RWPE2 (cell line): Measurements from ENCODE around the gene IRF8.

Experiments
- ATAC-seq: fragments of 200-7000 bp; cut with Tn5 transposase; 3 replicates; pipeline ENCODE4 v1.9.1; 2021; ENCODE audit warnings: low read depth
- DNase-seq: peaks from one replicate; pipeline ENCODE4 v3.0.0-alpha.2; 2020; ENCODE audit warnings: low spot score
- H3K27ac ChIP-seq: fragments of 450-650 bp; 2 replicates; pipeline ENCODE4 v1.5.1; 2017; ENCODE audit warnings: mild to moderate bottlenecking; ENCODE audit not compliant: poor library complexity, severe bottlenecking
- H3K27me3 ChIP-seq: fragments of 250-450 bp; sonication (Bioruptor Pico); 2 replicates; pipeline ENCODE4 v1.5.1; 2021; ENCODE audit warnings: mild to moderate bottlenecking, moderate library complexity; ENCODE audit not compliant: insufficient read depth, poor library complexity, severe bottlenecking
- H3K36me3 ChIP-seq: fragments of 250-450 bp; sonication (Bioruptor Pico); 2 replicates; pipeline ENCODE4 v1.5.1; 2020; ENCODE audit warnings: low read depth, mild to moderate bottlenecking, moderate library complexity
- H3K4me1 ChIP-seq: fragments of 250-450 bp; sonication (Bioruptor Pico); 2 replicates; pipeline ENCODE4 v1.5.1; 2021; ENCODE audit warnings: mild to moderate bottlenecking, moderate library complexity; ENCODE audit not compliant: insufficient read depth, poor library complexity, severe bottlenecking
- H3K4me3 ChIP-seq: fragments of 250-450 bp; sonication (Bioruptor Pico); 2 replicates; pipeline ENCODE4 v1.5.1; 2021; ENCODE audit warnings: mild to moderate bottlenecking, moderate library complexity; ENCODE audit not compliant: severe bottlenecking
- H3K9me3 ChIP-seq: fragments of 250-450 bp; sonication (Bioruptor Pico); 2 replicates; pipeline ENCODE4 v1.5.1; 2021; ENCODE audit warnings: mild to moderate bottlenecking, moderate library complexity; ENCODE audit not compliant: severe bottlenecking
- TF ChIP-seq, protein P1 (sequence below): fragments of 450-650 bp; IDR thresholded peaks from one replicate; pipeline ENCODE4 v1.5.1; 2017; ENCODE audit warnings: mild to moderate bottlenecking, moderate library complexity; ENCODE audit not compliant: poor library complexity, severe bottlenecking

Gene IRF8

DNA sequence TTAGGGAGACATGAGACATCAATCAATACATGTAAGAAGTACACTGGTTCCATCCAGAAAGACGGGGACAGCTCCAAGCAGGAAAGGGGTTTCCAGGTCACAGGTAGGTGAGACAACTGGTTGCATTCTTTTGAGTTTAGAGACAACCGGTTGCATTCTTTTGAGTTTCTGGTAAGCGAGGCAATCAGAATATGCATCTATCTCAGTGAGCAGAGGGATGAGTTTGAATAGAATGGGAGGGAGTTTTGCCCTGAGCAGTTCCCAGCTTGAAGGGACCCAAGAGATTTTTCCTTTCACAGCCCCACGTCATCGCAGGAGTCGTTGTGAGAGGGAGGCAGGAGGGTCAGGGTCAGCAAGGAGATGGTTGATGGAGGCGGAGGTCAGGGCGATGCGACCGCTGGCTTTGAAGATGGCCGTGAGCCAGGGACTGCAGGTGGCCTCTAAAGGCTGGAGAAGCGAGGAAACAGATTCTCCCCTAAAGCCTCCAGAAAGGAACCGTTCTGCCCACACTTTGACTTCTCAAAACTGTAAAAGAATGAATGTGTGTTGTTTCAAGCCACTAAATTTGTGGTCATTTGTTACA, 36.5 kb downstream of the IRF8 start:
- ATAC-seq: no peak
- Histone ChIP-seq H3K27me3 (peaks cover 24% of the 10 kb centered on the region), H3K36me3 (no peaks in the 10 kb centered on the region), H3K9me3 (no peaks in the 10 kb centered on the region), H3K27ac (no peak overlapping the region), H3K4me1 (no peaks in the 10 kb centered on the region), H3K4me3 (no peak overlapping the region)
- DNase-seq: no peak
- TF ChIP-seq, protein P1, sequence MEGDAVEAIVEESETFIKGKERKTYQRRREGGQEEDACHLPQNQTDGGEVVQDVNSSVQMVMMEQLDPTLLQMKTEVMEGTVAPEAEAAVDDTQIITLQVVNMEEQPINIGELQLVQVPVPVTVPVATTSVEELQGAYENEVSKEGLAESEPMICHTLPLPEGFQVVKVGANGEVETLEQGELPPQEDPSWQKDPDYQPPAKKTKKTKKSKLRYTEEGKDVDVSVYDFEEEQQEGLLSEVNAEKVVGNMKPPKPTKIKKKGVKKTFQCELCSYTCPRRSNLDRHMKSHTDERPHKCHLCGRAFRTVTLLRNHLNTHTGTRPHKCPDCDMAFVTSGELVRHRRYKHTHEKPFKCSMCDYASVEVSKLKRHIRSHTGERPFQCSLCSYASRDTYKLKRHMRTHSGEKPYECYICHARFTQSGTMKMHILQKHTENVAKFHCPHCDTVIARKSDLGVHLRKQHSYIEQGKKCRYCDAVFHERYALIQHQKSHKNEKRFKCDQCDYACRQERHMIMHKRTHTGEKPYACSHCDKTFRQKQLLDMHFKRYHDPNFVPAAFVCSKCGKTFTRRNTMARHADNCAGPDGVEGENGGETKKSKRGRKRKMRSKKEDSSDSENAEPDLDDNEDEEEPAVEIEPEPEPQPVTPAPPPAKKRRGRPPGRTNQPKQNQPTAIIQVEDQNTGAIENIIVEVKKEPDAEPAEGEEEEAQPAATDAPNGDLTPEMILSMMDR: no peak

DNA sequence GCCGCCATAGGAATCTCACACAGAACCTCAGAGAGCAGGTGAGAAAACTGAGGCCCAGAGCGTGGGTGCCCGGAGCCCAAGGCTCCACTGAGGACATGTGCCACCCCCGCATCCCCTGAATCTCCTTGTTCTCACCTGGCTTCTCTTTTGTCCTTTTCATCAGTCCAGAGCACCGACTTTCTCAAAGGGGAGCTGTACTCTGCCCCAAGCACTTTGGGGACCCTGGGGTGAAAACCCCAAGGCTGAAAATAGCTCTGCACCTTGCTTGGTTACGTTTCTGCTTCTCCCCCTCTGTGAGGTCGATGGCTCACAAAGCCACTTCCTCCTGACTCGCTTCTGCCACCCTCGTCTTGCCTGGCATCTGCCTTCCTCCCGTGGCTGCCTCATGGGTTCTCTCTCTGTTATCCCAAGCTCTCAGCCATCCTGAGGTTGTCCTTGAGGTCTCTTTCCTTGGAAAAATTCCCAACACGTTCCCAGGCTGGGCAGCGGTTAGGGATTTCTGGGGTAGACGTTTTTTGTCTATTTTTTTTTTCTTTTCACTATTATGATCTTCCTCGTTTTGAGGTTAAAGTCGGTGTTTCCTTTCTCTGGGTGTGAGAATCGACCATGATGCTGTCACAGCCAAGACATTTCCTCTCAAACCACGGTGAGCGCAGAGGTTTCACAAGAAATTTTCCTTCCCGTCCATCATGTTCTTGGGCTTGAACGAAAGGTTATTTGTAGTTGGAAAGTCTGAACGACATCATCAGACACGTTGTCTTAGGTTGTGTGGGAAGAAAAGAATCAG, 37.2 kb downstream of the IRF8 start:
- Histone ChIP-seq H3K9me3 (no peaks in the 10 kb centered on the region), H3K27ac (no peak overlapping the region), H3K4me3 (no peak overlapping the region), H3K4me1 (no peaks in the 10 kb centered on the region), H3K27me3 (peaks cover 25% of the 10 kb centered on the region), H3K36me3 (no peaks in the 10 kb centered on the region)
- DNase-seq: no peak
- ATAC-seq: no peak
- TF ChIP-seq, protein P1: no peak

DNA sequence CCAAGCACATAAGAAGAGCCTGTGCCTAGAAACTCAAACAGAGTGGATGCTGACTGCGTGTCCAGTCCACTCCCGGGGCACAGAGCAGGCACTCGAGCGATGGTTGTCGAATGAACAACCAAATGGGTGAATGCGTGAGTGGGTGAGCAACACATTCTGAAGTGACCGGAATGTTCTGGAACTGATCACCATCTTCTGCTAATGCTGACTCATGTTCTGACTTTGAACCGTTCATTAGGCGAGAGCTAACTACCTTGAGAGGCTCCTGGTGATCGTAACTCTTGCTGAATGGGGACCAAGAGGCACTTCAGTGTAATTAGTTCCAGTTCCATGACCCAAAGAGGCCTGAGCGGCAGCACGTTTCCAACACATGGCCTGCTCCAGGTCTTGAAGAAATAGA, 37.9 kb downstream of the IRF8 start:
- H3K36me3 ChIP-seq: no peaks in the 10 kb centered on the region
- H3K4me1 ChIP-seq: no peaks in the 10 kb centered on the region
- H3K27me3 ChIP-seq: peaks cover 25% of the 10 kb centered on the region
- TF ChIP-seq, protein P1: no peak
- no peaks in the 10 kb centered on the region for H3K9me3 ChIP-seq
- ATAC-seq: no peak
- DNase-seq: no peak
- H3K27ac ChIP-seq: no peak overlapping the region
- H3K4me3 ChIP-seq: no peak overlapping the region

DNA sequence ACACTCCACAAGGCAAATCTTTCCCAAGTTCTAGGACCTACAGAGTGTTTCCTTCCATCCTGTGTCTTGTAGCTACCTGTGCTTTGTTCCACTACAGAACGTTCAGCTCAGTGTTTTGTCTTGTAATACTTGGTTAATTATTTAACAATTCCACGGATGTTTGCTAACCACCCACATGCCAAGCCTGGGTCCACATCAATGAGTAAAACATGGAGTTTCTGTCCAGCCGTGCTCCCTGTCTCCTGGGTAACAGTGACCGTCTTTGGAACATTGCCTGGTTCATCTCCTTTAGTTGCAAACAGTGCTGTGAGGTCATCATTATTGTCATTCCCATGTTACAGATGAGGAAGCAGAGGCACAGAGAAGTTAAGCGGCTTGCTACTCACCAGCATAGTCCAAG, 41.3 kb downstream of the IRF8 start:
- DNase-seq: no peak
- Histone ChIP-seq H3K4me1 (no peaks in the 10 kb centered on the region), H3K27ac (no peak overlapping the region), H3K36me3 (no peaks in the 10 kb centered on the region), H3K27me3 (peaks cover 35% of the 10 kb centered on the region), H3K4me3 (no peak overlapping the region), H3K9me3 (no peaks in the 10 kb centered on the region)
- ATAC-seq: no peak
- TF ChIP-seq, protein P1: no peak
